SW480 (cell line): ENCODE measurements around the gene SRBD1.

Source experiments
- DNase-seq: peaks from one replicate; pipeline ENCODE4 v3.0.0-alpha.2; 2016; ENCODE audit warnings: low spot score

SRBD1 gene

DNA sequence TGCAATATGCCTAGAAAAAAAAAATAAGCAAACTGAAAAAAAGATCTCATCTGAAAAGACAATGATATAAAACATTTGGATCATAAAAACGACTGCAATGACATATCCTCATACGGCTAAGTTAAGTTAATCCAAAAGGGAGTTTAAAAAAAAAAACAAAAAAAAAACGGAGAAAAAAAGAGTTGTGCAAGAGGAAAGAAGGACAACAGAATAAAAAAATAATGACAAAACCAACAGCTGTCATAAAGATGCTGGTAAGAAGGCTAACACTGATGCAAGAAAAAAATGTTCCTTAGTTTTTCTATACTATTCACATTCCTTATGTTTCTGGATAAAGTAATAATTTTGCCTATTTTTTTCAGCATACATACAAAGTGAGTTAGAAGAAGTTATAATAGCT, 192.5 kb downstream of the SRBD1 start:
- DNase-seq: no peak

DNA sequence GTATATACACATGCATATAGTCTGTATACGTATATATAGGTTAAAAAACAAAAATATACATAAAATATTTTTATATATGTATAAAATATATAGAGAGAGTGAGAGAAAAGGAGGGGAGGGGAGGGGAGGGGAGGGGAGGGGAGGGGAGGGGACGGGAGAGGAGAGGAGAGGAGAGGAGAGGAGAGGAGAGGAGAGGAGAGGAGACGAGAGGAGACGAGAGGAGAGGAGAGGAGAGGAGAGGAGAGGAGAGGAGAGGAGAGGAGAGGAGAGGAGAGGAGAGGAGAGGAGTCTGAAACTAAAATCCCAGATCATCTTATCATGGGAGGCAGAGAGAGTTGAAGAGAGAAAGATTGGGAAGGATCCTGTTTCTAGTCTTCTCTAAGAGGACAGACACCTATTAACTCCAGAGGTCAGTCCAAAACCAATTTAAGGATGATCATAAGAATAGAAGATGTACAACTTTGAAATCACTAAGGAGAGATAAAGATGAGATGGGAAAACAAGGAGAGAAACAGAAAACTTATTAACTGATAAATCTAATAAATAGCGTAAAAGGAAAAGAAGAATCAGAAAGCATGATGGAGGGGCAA, 195.4 kb downstream of the SRBD1 start:
- no peak for DNase-seq

DNA sequence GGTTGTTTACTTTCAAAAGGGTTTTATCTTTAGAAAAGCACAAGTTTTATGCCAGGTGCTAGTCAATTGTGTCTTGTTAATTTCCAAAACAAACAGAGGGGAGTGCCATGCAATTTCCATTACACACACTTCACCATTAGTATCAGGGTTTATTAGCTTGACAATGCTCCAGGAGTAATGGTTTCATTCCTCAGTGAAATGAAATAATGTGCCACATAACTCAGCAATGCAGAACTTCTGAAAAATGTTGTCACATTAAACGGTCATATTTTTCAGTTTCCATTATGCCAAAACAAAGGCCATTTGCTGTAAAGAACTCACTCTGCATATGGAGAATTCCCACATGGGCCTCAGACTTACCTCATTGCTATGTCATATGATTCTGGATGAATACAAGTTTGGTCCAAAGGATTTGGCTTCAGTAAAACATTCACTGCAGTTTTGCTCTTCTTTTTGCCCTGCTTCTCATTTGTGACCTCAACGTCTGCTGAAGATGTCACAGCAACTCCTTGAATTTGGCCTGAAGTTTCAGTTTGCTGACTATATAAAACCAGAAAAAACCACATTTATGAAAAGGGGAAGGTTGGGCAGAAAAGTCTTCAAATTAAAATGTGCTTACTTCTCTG, 198.2 kb downstream of the SRBD1 start:
- DNase-seq: no peak

GRCh38 chr2:45409677-45410076, 201.4 kb downstream of the SRBD1 start:
- no peak for DNase-seq

DNA sequence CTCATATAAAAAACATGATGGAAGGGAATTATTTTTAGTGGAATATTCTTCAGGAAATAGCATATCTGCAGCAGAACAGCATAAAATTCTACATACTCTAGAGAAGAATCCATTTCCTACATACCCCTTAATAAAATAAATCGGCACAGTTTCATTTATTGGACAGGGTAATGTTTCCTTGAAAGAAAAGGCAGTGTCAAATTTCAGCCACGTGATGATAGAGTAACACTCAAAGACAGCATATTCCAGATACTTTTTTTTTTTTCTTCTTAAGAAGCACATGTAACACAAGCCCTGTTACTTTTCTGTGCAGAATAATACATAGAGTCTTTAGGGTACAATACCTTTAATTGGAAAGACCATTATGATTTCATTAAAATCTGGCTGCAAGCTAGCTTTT, 204.4 kb downstream of the SRBD1 start:
- DNase-seq: no peak

- no peak for DNase-seq
Observed at GRCh38 chr2:45404807-45405297, 206.2 kb downstream of the SRBD1 start.

DNA sequence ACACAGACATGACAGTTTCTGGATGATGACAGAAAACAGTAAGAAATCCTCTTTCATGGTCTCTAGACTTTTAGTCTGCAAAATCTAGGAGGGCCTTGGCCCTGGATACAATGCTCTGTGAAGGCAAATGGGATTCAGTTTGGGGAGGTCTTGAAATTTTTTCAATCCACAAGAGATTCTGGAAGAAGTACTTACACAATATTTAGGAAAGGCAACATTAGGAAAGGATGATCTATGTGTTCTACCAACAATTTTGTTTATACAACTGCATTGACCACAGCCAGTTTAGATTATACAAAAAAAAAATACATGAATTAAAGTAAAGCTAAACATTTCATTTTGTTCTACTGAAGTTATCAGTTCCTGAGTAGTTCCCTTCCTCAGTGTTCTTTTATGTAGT, 208.0 kb downstream of the SRBD1 start:
- DNase-seq: no peak

GRCh38 chr2:45401431-45401922, 209.6 kb downstream of the SRBD1 start:
- DNase-seq: no peak

DNA sequence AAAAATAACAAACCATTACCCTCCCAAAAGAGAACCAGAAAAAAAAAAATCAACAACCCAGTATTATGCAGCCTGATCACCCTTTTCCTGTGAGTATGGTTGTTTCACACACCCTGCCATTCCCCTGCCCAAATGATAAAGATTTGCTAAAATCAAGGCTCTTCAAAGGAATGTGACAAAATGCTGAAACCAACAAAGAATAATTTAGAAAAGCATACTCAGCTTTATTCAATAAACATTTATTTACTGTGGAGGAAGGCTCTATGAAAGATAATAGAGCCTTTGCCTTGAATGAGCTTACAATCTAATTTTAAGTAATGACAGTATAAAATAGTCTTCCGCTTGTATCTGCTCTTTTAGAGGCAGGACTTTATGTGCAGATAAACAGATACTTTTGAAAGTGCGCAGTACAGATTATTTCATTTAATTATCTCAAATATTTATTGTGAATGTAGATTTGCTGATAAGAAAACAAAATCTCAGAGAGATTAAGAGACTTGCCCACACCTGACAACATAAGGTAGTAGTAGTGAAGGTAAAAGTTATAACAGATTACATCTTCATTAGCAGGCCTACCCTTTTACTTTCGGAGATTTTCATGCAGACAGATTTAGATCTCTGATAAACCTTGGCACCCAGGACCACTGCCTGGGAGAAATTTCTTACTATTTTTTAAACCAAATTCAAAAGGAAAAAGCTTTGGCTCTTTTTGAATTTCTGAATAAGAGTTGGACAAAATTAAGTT, 211.9 kb downstream of the SRBD1 start:
- DNase-seq: no peak

- DNase-seq: no peak
Observed at GRCh38 chr2:45397292-45397691, 213.8 kb downstream of the SRBD1 start.

DNA sequence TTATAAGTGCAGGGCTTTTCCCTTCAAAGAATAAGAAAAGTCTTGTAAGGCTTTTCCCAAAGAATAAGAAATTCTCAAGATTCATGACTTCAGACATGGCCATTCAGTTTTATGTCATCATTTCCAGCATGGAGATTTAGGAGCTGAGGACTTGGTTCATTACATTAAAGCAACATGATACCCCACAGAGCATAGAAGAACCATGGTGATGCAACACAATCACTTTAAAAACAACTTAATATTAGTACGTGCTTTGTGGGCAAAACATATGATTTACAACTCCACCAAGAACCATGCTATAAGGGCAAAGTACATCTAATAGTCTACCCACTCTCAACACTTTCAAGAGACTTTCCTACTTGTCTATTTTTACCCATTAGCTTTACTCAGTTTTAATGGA, 214.4 kb downstream of the SRBD1 start:
- DNase-seq: no peak

DNA sequence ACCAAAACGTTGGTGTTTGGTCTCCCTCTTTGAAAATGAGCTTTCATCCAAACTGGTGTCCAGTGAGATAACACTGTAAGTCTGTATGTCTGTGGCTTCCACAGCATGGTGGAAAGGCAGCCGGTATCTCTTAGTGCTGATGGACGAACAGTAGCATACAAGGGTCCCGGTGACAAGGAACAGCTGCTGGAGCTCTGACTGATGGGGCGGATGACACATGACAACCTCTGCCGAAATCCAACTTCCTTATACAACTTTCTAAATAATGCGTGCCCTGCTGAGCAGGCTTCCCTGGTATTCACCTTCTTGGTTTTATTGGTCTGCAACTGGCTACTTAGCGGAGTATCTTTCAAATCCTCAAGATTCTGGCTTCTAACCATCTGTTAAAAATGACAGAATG, 216.2 kb downstream of the SRBD1 start:
- no peak for DNase-seq

DNA sequence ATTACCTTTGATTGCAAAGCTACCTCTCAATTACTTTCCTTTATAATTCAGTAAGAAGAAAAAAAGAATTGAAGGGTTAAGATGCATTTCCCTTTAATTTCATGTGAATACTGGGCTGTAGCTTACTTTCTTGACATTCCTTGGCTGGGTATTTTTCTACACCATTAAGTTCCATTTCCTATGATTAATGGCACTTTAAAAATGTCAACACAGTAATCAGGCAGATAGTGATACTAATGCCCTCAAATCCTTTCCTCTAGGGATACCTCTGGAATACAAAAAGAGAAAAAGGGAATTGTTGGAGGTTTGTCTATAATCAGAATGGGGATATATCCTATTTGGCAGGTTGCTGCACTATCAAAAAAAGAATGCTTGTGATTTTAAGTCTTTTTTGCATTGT, 216.9 kb downstream of the SRBD1 start:
- DNase-seq: no peak

DNA sequence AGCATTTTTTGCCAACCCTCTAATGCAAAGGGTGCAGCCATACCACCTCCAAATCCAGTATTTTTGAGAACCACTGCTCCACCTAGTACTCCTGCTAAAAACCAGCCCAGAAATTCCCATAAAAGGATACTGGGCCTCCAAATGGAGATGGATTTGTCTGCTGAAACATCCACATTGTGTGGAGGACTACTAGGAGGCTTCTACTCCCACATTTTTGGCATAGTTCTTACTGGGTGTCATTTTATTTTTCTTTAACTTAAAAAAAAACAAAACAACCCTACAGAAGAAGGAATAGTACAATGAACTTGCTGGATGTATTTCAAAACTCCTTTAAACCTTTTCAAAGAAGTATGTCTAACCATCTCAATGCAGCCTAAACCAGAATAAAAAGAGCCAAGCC, 219.2 kb downstream of the SRBD1 start:
- no peak for DNase-seq

DNA sequence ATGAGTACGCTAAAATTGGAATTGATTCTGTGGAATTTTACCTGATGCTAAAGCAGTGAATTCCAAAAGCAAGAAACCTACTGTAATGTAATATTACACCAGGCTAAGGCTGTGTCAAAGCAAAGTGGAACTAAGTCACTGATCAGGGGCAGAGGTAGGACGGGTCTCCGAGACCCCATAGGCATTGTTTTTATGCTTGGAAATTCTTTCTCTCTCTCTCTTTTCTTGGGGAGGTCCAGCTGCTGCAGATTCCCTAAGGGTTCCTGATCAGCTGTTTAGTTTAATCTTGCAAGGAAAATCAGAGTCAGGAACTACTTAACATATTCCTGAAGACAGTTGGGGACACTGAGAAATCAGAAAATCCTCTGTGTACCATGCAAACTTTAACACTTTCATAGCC, 220.2 kb downstream of the SRBD1 start:
- no peak for DNase-seq

GRCh38 chr2:45390441-45390840, 220.6 kb downstream of the SRBD1 start:
- no peak for DNase-seq

- no peak for DNase-seq
Observed at GRCh38 chr2:45388541-45389100, 222.4 kb downstream of the SRBD1 start.

- DNase-seq: no peak
Observed at GRCh38 chr2:45382744-45383143, 228.3 kb downstream of the SRBD1 start.

- DNase-seq: no peak
Observed at GRCh38 chr2:45380131-45380836, 230.8 kb downstream of the SRBD1 start.

DNA sequence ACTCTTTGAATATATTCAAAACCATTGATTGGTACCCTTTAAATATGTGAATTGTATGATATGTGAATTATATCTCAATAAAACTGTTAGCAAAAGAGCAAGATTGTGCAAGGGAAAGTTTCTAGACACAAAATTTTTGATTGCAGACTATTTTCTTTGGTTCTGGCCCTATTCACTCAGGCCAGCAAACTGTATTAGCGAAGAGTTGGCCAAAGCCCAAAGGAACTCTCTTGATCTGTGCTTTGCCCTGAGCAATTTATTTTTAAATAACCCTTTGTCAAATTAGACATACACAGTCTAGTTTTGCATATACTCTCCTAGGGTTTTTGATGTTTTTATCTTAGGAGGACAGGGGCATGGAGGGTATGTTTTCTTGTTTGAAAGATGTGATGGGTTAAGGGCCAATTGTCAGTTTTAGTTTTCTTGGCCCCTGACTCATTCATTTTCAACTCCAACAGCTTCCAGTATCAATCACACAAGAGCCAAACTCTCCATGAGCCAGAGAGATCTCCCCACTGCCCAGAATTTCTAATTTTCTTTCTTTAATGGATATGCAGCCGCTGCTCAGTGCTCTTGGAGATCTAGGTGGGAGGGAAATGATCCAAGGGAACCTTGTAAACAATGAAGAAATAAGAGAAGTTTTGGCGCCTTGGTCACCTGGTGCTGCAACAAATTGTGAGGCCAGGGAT, 231.5 kb downstream of the SRBD1 start:
- no peak for DNase-seq

- no peak for DNase-seq
Observed at GRCh38 chr2:45373534-45373933, 237.5 kb downstream of the SRBD1 start.

DNA sequence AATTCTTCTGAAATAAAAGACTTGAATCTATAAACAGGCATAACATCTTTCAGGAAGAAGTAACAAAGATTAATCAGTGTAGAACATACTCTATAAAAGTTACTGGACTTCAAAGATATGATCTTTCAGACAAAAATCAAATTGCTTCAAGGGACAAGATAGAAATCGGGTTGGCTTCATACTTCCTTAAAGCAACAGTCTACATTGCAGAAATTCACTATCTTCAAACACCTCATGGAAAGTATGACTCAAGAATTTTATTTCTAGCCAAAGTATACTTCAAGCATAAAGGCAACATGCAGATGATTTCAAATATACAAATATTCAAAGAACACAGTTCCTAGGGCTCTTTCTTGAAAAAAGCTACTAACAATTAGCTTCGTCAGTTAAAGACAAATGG, 240.7 kb downstream of the SRBD1 start:
- DNase-seq: no peak
